H1 (cell line): Measurements from ENCODE around the gene TGFB2. TPM values are rescaled to one million over a fixed set of nuclear protein-coding genes. Genes with fewer than 3 reads are reported as not detected.

Experiments
- CREB1 ChIP-seq: IDR thresholded peaks from 2 replicates; pipeline ENCODE4 v1.6.1; 2012; ENCODE audit warnings: inconsistent platforms
- CTBP2 ChIP-seq: IDR thresholded peaks from 2 replicates; pipeline ENCODE4 v1.7.0; 2011; ENCODE audit warnings: borderline replicate concordance, mild to moderate bottlenecking, moderate library complexity, mixed read lengths, low read length; ENCODE audit not compliant: insufficient read depth, insufficient read length
- EZH2 ChIP-seq: fragments of 200-600 bp; sonication (generic); IDR thresholded peaks from 2 replicates; pipeline ENCODE4 v1.7.1; 2012; ENCODE audit warnings: low read depth, mild to moderate bottlenecking, moderate library complexity, low read length, inconsistent platforms; ENCODE audit not compliant: severe bottlenecking
- GTF2F1 ChIP-seq: IDR thresholded peaks from 2 replicates; pipeline ENCODE4 v1.6.1; 2012; ENCODE audit warnings: low read depth, low read length, improper control_type of control experiment, borderline replicate concordance
- KDM4A ChIP-seq: IDR thresholded peaks from one replicate; pipeline ENCODE4 v1.7.1; 2012; ENCODE audit warnings: low read depth, mild to moderate bottlenecking, moderate library complexity, low read length, inconsistent platforms; ENCODE audit not compliant: severe bottlenecking
- NRF1 ChIP-seq: IDR thresholded peaks from 2 replicates; pipeline ENCODE4 v1.6.1; 2011; ENCODE audit warnings: mild to moderate bottlenecking, low read depth, low read length, improper control_type of control experiment
- POLR2A ChIP-seq, 2 experiments: IDR thresholded peaks; 1 replicate in 1 of 2; 2 replicates in 1 of 2; pipeline ENCODE4 v1.6.1; 2011; ENCODE audit warnings: low read depth in 2 of 2, low read length in 2 of 2, mild to moderate bottlenecking in 2 of 2; ENCODE audit errors: control extremely low read depth in 1 of 2
- RFX5 ChIP-seq: IDR thresholded peaks from 2 replicates; pipeline ENCODE4 v1.6.1; 2011; ENCODE audit warnings: low read depth, low read length, improper control_type of control experiment, borderline replicate concordance
- TAF7 ChIP-seq: optimal IDR thresholded peaks from 2 replicates; pipeline ENCODE3; 2011; ENCODE audit warnings: low read depth, mild to moderate bottlenecking, inconsistent platforms, low read length, moderate library complexity, borderline replicate concordance
- USF2 ChIP-seq: IDR thresholded peaks from 2 replicates; pipeline ENCODE4 v1.6.1; 2011; ENCODE audit warnings: low read length, improper control_type of control experiment
- polyA plus RNA-seq, 7 experiments: library from polyadenylated mRNA; depleted of rRNA in 3 of 7; stranded (reverse) in 5 of 7; unstranded in 2 of 7; fragments of >200 nt in 5 of 7; fragments of 200-250 nt in 2 of 7; gene quantifications; 1 replicate in 5 of 7; 2 replicates in 1 of 7; 4 replicates in 1 of 7; pipeline versions ENCODE4 v1.2.1 to v1.2.3, GENCODE V29; 2011 to 2013; ENCODE audit warnings: missing spikeins in 2 of 7, mixed read lengths in 2 of 7
- total RNA-seq: library from RNA; stranded (reverse); fragmentation: NEBNext Ultra II Directional; extraction: Animal tissue kit (Norgen Biotek cat#: 25700); gene quantifications from 2 replicates; pipeline ENCODE4 v1.2.1, GENCODE V29; 2021
- TF ChIP-seq, protein P1 (sequence below): fragments of 300-600 bp; sonication (generic); IDR thresholded peaks from 2 replicates; pipeline ENCODE4 v1.7.1; 2012; ENCODE audit warnings: low read length, moderate library complexity, mild to moderate bottlenecking, inconsistent platforms; ENCODE audit not compliant: insufficient replicate concordance

TGFB2 gene
- total and polyA plus RNA-seq, 2 of the 8 experiments (the other 6 are each of a cell fraction or from before 2014, with no cell fraction given), result 0.26 to 0.84 TPM

DNA sequence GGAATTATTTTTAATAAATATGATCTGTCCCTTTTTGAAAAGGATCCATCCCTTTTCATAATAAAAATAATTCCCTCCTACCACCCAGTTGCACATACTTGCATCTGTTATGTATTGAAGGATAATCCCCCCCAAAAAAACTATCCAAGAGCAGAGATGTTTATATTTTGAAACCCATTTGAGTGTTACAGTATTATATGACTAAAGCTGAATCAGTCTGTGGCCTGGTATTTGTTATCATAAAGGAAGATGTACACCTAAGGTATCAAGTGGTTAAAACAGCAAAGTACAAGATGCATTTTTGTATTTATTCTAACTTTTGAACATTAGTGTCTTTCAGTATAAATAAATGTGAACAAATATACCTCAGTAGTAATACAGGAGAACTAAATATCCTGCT is 12.7 kb upstream of the TGFB2 start (continued):
- TF ChIP-seq, protein P1, sequence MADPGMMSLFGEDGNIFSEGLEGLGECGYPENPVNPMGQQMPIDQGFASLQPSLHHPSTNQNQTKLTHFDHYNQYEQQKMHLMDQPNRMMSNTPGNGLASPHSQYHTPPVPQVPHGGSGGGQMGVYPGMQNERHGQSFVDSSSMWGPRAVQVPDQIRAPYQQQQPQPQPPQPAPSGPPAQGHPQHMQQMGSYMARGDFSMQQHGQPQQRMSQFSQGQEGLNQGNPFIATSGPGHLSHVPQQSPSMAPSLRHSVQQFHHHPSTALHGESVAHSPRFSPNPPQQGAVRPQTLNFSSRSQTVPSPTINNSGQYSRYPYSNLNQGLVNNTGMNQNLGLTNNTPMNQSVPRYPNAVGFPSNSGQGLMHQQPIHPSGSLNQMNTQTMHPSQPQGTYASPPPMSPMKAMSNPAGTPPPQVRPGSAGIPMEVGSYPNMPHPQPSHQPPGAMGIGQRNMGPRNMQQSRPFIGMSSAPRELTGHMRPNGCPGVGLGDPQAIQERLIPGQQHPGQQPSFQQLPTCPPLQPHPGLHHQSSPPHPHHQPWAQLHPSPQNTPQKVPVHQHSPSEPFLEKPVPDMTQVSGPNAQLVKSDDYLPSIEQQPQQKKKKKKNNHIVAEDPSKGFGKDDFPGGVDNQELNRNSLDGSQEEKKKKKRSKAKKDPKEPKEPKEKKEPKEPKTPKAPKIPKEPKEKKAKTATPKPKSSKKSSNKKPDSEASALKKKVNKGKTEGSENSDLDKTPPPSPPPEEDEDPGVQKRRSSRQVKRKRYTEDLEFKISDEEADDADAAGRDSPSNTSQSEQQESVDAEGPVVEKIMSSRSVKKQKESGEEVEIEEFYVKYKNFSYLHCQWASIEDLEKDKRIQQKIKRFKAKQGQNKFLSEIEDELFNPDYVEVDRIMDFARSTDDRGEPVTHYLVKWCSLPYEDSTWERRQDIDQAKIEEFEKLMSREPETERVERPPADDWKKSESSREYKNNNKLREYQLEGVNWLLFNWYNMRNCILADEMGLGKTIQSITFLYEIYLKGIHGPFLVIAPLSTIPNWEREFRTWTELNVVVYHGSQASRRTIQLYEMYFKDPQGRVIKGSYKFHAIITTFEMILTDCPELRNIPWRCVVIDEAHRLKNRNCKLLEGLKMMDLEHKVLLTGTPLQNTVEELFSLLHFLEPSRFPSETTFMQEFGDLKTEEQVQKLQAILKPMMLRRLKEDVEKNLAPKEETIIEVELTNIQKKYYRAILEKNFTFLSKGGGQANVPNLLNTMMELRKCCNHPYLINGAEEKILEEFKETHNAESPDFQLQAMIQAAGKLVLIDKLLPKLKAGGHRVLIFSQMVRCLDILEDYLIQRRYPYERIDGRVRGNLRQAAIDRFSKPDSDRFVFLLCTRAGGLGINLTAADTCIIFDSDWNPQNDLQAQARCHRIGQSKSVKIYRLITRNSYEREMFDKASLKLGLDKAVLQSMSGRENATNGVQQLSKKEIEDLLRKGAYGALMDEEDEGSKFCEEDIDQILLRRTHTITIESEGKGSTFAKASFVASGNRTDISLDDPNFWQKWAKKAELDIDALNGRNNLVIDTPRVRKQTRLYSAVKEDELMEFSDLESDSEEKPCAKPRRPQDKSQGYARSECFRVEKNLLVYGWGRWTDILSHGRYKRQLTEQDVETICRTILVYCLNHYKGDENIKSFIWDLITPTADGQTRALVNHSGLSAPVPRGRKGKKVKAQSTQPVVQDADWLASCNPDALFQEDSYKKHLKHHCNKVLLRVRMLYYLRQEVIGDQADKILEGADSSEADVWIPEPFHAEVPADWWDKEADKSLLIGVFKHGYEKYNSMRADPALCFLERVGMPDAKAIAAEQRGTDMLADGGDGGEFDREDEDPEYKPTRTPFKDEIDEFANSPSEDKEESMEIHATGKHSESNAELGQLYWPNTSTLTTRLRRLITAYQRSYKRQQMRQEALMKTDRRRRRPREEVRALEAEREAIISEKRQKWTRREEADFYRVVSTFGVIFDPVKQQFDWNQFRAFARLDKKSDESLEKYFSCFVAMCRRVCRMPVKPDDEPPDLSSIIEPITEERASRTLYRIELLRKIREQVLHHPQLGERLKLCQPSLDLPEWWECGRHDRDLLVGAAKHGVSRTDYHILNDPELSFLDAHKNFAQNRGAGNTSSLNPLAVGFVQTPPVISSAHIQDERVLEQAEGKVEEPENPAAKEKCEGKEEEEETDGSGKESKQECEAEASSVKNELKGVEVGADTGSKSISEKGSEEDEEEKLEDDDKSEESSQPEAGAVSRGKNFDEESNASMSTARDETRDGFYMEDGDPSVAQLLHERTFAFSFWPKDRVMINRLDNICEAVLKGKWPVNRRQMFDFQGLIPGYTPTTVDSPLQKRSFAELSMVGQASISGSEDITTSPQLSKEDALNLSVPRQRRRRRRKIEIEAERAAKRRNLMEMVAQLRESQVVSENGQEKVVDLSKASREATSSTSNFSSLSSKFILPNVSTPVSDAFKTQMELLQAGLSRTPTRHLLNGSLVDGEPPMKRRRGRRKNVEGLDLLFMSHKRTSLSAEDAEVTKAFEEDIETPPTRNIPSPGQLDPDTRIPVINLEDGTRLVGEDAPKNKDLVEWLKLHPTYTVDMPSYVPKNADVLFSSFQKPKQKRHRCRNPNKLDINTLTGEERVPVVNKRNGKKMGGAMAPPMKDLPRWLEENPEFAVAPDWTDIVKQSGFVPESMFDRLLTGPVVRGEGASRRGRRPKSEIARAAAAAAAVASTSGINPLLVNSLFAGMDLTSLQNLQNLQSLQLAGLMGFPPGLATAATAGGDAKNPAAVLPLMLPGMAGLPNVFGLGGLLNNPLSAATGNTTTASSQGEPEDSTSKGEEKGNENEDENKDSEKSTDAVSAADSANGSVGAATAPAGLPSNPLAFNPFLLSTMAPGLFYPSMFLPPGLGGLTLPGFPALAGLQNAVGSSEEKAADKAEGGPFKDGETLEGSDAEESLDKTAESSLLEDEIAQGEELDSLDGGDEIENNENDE, result no peak
- TF ChIP-seq CREB1, result no peak
- no peak for TF ChIP-seq GTF2F1
- no peak for TF ChIP-seq RFX5
- TF ChIP-seq EZH2, result no peak
- TF ChIP-seq CTBP2, result no peak
- TF ChIP-seq POLR2A (IDR thresholded peaks at IDR 0.05; ENCODE audit: control extremely low read depth in 1 of 2, low read depth in 2 of 2, low read length in 2 of 2), result no peak
- TF ChIP-seq USF2, result no peak
- TF ChIP-seq KDM4A, result no peak
- TF ChIP-seq NRF1, result no peak
- TF ChIP-seq TAF7, result no peak
